ENCODE data around the gene NR1I2. TPM values are rescaled to one million over a fixed set of nuclear protein-coding genes. Genes with fewer than 3 reads are reported as not detected.
A peak's percentile ranks its signal among the peaks of the same experiment; 100 is the strongest.

NR1I2 gene
- total RNA-seq, 1 experiment from 2014 or later: 0.87 TPM

DNA sequence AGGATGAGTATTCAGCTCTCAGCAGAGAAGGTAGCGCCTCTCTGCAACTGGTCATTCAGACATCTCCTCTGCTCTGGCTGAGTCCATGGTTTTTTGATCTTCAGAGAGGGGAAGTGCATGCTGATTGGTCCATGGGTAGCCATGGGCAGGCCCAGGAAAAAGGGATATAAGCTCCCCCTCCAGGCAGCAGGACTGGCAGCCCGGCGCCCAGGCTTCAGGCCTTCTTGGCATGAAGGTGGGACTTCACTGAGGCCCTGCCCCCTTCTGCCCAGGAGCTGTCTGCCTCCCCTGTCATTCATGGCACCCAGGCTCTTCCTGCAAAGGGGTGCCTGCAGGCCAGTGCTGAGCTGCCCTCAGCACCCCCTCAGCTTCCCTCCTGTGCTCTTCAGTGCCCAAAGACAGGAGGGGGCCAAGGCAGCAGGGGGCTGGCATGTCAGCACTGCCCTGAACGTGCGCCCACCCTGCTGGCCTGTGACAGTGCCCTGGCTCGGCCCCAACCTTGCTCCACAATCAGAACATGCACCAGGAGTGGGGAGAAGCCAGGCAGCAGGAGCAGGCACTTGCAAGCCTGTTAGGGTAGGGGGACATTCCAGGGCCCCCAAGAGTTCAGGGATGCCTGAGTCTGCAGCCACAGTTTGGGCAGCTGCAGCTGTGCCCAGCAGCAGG, 13.8 kb upstream of the NR1I2 start:
- peak; percentile 15 for DNase-seq
- Histone ChIP-seq H3K36me3 (replicated peaks; ENCODE audit: control insufficient read depth, insufficient read depth, low read length) (no peaks in the 10 kb centered on the region), H3K27me3 (ENCODE audit: control insufficient read depth, insufficient read depth, low read length) (no peaks in the 10 kb centered on the region), H3K4me3 (ENCODE audit: insufficient read depth, low read depth, low read length) (no peak overlapping the region)

DNA sequence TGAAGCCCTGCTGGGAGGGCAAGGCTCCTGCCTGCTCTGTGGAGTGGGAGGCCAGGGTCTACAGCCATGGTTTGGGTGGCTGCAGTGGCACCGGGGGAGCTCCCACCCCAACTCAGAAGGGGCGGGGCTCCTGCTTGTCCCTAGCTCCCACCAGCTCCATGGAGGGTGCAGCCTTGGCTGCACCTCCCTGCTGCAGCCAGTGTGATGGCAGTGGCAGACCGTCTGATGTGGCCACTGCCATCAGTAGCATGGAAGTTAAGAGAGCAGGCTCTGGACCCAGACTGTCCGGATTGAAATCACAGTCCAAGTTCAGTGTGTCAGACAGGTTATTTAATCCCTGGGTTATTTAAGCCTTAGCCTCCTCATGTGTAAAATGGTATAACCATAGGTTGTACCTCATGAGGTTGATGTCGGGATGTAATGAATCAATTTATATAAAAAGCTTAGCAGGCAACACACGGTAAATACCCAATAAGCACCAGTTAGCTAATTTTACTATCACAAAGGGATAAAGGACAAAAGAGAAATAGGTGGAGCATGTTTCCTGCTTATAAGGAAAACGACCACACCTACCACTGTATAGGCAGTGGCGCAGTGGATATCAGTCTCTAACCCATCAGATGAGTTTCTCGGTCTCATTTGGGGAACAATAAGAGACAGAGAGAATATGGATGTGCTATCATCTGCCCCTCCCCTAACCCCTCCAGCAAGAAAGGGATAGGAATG, 13.1 kb upstream of the NR1I2 start:
- DNase-seq: no peak
- Histone ChIP-seq H3K4me3 (ENCODE audit: insufficient read depth, low read depth, low read length) (no peak overlapping the region), H3K27me3 (ENCODE audit: control insufficient read depth, insufficient read depth, low read length) (no peaks in the 10 kb centered on the region), H3K36me3 (replicated peaks; ENCODE audit: control insufficient read depth, insufficient read depth, low read length) (no peaks in the 10 kb centered on the region)

GRCh38 chr3:119769394-119770149, 12.3 kb upstream of the NR1I2 start:
- H3K27me3 ChIP-seq (ENCODE audit: control insufficient read depth, insufficient read depth, low read length): no peaks in the 10 kb centered on the region
- H3K4me3 ChIP-seq (ENCODE audit: insufficient read depth, low read depth, low read length): no peak overlapping the region
- DNase-seq: no peak
- H3K36me3 ChIP-seq (replicated peaks; ENCODE audit: control insufficient read depth, insufficient read depth, low read length): no peaks in the 10 kb centered on the region

- no peak overlapping the region for H3K4me3 ChIP-seq (ENCODE audit: insufficient read depth, low read depth, low read length)
- DNase-seq: no peak
- H3K36me3 ChIP-seq (replicated peaks; ENCODE audit: control insufficient read depth, insufficient read depth, low read length): no peaks in the 10 kb centered on the region
- no peaks in the 10 kb centered on the region for H3K27me3 ChIP-seq (ENCODE audit: control insufficient read depth, insufficient read depth, low read length)
These were observed 7.5 kb upstream of the NR1I2 start for GRCh38 chr3:119774444-119774843.

DNA sequence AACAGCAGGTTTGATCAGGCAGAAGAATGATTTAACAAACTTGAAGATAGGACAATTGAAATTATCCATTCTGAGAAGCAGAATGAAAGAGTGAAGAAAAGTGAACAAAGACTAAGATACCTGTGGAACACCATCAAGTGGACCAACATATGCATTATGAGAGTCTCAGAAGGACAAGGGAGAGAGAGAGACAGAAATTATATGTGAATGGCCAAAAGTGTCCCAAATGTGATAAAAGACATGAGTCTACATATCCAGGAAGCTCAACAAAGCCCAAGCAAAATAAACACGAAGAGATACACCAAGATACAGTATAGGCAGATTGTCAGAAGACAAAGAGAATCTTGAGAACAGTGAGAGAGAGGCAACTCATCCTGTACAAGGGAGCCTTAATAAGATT, 5.6 kb upstream of the NR1I2 start:
- Histone ChIP-seq H3K27me3 (ENCODE audit: control insufficient read depth, insufficient read depth, low read length) (no peaks in the 10 kb centered on the region), H3K36me3 (replicated peaks; ENCODE audit: control insufficient read depth, insufficient read depth, low read length) (no peaks in the 10 kb centered on the region), H3K4me3 (ENCODE audit: insufficient read depth, low read depth, low read length) (no peak overlapping the region)
- DNase-seq: no peak

DNA sequence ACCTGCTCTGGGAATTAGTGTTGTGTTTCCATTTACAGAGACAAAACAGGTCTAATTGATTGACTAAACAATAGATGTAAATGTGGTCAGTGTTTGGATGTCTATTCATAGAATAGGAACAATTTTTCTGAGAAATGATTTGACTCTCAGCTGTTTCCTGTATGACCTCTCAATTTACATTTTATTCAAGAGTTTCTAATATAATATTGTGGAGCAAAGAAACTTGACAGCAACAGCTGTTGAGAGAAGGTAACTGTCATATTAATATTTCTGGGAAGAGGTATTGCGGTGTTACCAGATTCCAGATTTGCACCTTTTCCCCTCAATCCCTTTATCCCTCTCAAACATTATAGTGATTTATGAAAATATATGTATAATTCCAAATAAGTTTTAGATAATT, 3.7 kb upstream of the NR1I2 start:
- Histone ChIP-seq H3K36me3 (replicated peaks; ENCODE audit: control insufficient read depth, insufficient read depth, low read length) (no peaks in the 10 kb centered on the region), H3K27me3 (ENCODE audit: control insufficient read depth, insufficient read depth, low read length) (no peaks in the 10 kb centered on the region), H3K4me3 (ENCODE audit: insufficient read depth, low read depth, low read length) (no peak overlapping the region)
- no peak for DNase-seq

GRCh38 chr3:119778811-119779210, 3.1 kb upstream of the NR1I2 start:
- DNase-seq: no peak
- Histone ChIP-seq H3K36me3 (replicated peaks; ENCODE audit: control insufficient read depth, insufficient read depth, low read length) (no peaks in the 10 kb centered on the region), H3K27me3 (ENCODE audit: control insufficient read depth, insufficient read depth, low read length) (no peaks in the 10 kb centered on the region), H3K4me3 (ENCODE audit: insufficient read depth, low read depth, low read length) (no peak overlapping the region)

- no peaks in the 10 kb centered on the region for H3K27me3 ChIP-seq (ENCODE audit: control insufficient read depth, insufficient read depth, low read length)
- H3K4me3 ChIP-seq (ENCODE audit: insufficient read depth, low read depth, low read length): no peak overlapping the region
- no peaks in the 10 kb centered on the region for H3K36me3 ChIP-seq (replicated peaks; ENCODE audit: control insufficient read depth, insufficient read depth, low read length)
- DNase-seq: no peak
These were observed 2.0 kb upstream of the NR1I2 start for GRCh38 chr3:119779731-119780383.

DNA sequence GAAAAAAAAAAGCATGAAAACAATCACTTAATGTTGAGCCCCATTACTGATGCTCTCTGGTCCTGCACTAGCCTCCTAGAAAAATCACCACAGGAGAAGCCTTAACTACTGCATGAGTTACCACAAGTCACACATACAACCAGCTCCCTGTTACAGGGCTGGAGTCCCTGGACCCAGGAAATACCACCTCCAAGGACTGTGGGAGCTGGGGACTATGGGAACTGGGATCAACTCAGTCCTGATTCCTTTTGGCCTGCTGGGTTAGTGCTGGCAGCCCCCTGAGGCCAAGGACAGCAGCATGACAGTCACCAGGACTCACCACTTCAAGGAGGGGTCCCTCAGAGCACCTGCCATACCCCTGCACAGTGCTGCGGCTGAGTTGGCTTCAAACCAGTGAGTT, 559 bp downstream of the NR1I2 start:
- DNase-seq: no peak
- Histone ChIP-seq H3K4me3 (ENCODE audit: insufficient read depth, low read depth, low read length) (no peak overlapping the region), H3K36me3 (replicated peaks; ENCODE audit: control insufficient read depth, insufficient read depth, low read length) (no peaks in the 10 kb centered on the region), H3K27me3 (ENCODE audit: control insufficient read depth, insufficient read depth, low read length) (no peaks in the 10 kb centered on the region)

GRCh38 chr3:119783255-119783654, 1.4 kb downstream of the NR1I2 start:
- no peak for DNase-seq
- no peaks in the 10 kb centered on the region for H3K27me3 ChIP-seq (ENCODE audit: control insufficient read depth, insufficient read depth, low read length)
- H3K36me3 ChIP-seq (replicated peaks; ENCODE audit: control insufficient read depth, insufficient read depth, low read length): no peaks in the 10 kb centered on the region
- no peak overlapping the region for H3K4me3 ChIP-seq (ENCODE audit: insufficient read depth, low read depth, low read length)

GRCh38 chr3:119783883-119784282, 2.0 kb downstream of the NR1I2 start:
- no peak overlapping the region for H3K4me3 ChIP-seq (ENCODE audit: insufficient read depth, low read depth, low read length)
- no peaks in the 10 kb centered on the region for H3K27me3 ChIP-seq (ENCODE audit: control insufficient read depth, insufficient read depth, low read length)
- H3K36me3 ChIP-seq (replicated peaks; ENCODE audit: control insufficient read depth, insufficient read depth, low read length): no peaks in the 10 kb centered on the region
- no peak for DNase-seq

- DNase-seq: no peak
- Histone ChIP-seq H3K36me3 (replicated peaks; ENCODE audit: control insufficient read depth, insufficient read depth, low read length) (no peaks in the 10 kb centered on the region), H3K27me3 (ENCODE audit: control insufficient read depth, insufficient read depth, low read length) (no peaks in the 10 kb centered on the region), H3K4me3 (ENCODE audit: insufficient read depth, low read depth, low read length) (no peak overlapping the region)
These were observed 4.5 kb downstream of the NR1I2 start for GRCh38 chr3:119786409-119786808.

- no peak for DNase-seq
- H3K4me3 ChIP-seq (ENCODE audit: insufficient read depth, low read depth, low read length): no peak overlapping the region
- no peaks in the 10 kb centered on the region for H3K27me3 ChIP-seq (ENCODE audit: control insufficient read depth, insufficient read depth, low read length)
- H3K36me3 ChIP-seq (replicated peaks; ENCODE audit: control insufficient read depth, insufficient read depth, low read length): no peaks in the 10 kb centered on the region
These were observed 8.5 kb downstream of the NR1I2 start for GRCh38 chr3:119790369-119790768.

DNA sequence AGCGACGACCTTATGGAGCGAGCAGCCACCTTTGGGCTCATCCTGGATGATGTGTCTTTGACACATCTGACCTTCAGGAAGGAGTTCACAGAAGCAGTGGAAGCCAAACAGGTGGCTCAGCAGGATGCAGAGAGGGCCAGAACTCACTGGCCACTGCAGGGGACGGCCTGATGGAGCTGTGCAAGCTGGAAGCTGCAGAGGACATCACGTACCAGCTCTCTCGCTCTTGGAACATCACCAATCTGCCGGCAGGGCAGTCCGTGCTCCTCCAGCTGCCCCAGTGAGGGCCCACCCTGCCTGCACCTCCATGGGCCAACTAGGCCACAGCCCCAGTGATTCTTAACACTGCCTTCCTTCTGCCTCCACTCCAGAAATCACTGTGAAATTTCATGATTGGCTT, 10.4 kb downstream of the NR1I2 start:
- Histone ChIP-seq H3K27me3 (ENCODE audit: control insufficient read depth, insufficient read depth, low read length) (no peaks in the 10 kb centered on the region), H3K4me3 (ENCODE audit: insufficient read depth, low read depth, low read length) (no peak overlapping the region), H3K36me3 (replicated peaks; ENCODE audit: control insufficient read depth, insufficient read depth, low read length) (no peaks in the 10 kb centered on the region)
- no peak for DNase-seq

All from H7 (cell line).